GM23338 (cell line): ENCODE measurements around the gene RNF207. TPM values are rescaled to one million over a fixed set of nuclear protein-coding genes. Genes with fewer than 3 reads are reported as not detected.

ENCODE experiments used
- ATAC-seq: fragments of 200-7000 bp; cut with Tn5 transposase; 3 replicates; pipeline ENCODE4 v1.9.1; 2020
- DNase-seq: peaks from one replicate; pipeline ENCODE4 v3.0.0-alpha.2; 2015; ENCODE audit warnings: low spot score
- H2AFZ ChIP-seq: fragments of 200-600 bp; sonication (generic); 2 replicates; pipeline ENCODE4 v1.8.0; 2016; ENCODE audit warnings: antibody characterized with exemption, mild to moderate bottlenecking, moderate library complexity
- H3F3A ChIP-seq: fragments of 200-600 bp; sonication (generic); replicated peaks from 2 replicates; pipeline ENCODE4 v1.8.0; 2017; ENCODE audit warnings: antibody characterized with exemption, mixed run types, low read depth
- H3K27ac ChIP-seq: fragments of 200-600 bp; sonication (generic); 2 replicates; pipeline ENCODE4 v1.6.1; 2016; ENCODE audit warnings: low read depth
- H3K27me3 ChIP-seq: fragments of 200-600 bp; sonication (generic); 2 replicates; pipeline ENCODE4 v1.8.0; 2016; ENCODE audit warnings: mild to moderate bottlenecking, mixed run types, moderate library complexity; ENCODE audit not compliant: insufficient read depth
- H3K36me3 ChIP-seq: fragments of 200-600 bp; sonication (generic); 2 replicates; pipeline ENCODE4 v1.8.0; 2016; ENCODE audit warnings: mild to moderate bottlenecking; ENCODE audit not compliant: insufficient read depth
- H3K4me1 ChIP-seq: fragments of 200-600 bp; sonication (generic); 2 replicates; pipeline ENCODE4 v1.8.0; 2016; ENCODE audit warnings: mild to moderate bottlenecking, moderate library complexity; ENCODE audit not compliant: insufficient read depth
- H3K4me2 ChIP-seq: fragments of 200-600 bp; sonication (generic); 2 replicates; pipeline ENCODE4 v1.7.1; 2017; ENCODE audit warnings: mixed run types
- H3K4me3 ChIP-seq: fragments of 200-600 bp; sonication (generic); 2 replicates; pipeline ENCODE4 v1.6.1; 2016; ENCODE audit warnings: mixed run types
- H3K79me2 ChIP-seq: fragments of 200-600 bp; sonication (generic); replicated peaks from 2 replicates; pipeline ENCODE4 v1.8.0; 2017; ENCODE audit warnings: mild to moderate bottlenecking; ENCODE audit not compliant: insufficient read depth
- H3K9me2 ChIP-seq: fragments of 200-600 bp; sonication (generic); 2 replicates; pipeline ENCODE4 v1.8.0; 2017; ENCODE audit not compliant: insufficient read depth
- H4K20me1 ChIP-seq: fragments of 200-600 bp; sonication (generic); replicated peaks from 2 replicates; pipeline ENCODE4 v1.8.0; 2017; ENCODE audit warnings: mild to moderate bottlenecking; ENCODE audit not compliant: insufficient read depth
- H3K27ac Mint-ChIP-seq: 2 replicates; pipeline ENCODE4 v1.8.0; 2020; ENCODE audit warnings: inconsistent platforms, mild to moderate bottlenecking, moderate library complexity, mixed read lengths
- H3K27me3 Mint-ChIP-seq: 3 replicates; pipeline ENCODE4 v1.8.0; 2022; ENCODE audit warnings: low read depth, mild to moderate bottlenecking, moderate library complexity, mixed read lengths, inconsistent platforms; ENCODE audit not compliant: insufficient read depth, poor library complexity
- H3K36me3 Mint-ChIP-seq: 3 replicates; pipeline ENCODE4 v1.8.0; 2021; ENCODE audit warnings: low read depth, mild to moderate bottlenecking, inconsistent platforms, moderate library complexity, mixed read lengths
- H3K4me1 Mint-ChIP-seq: 3 replicates; pipeline ENCODE4 v1.8.0; 2020; ENCODE audit warnings: mild to moderate bottlenecking, inconsistent platforms, mixed read lengths
- H3K4me3 Mint-ChIP-seq: 3 replicates; pipeline ENCODE4 v1.8.0; 2021; ENCODE audit warnings: moderate library complexity, mild to moderate bottlenecking, inconsistent platforms, mixed read lengths
- H3K9me3 Mint-ChIP-seq: 3 replicates; pipeline ENCODE4 v1.8.0; 2020; ENCODE audit warnings: moderate library complexity, mild to moderate bottlenecking, inconsistent platforms, mixed read lengths
- CTCF ChIP-seq, 2 experiments: fragments of 200-600 bp in 1 of 2; sonication (generic) in 1 of 2; conservative IDR thresholded peaks; 2 replicates each; pipeline versions ENCODE4 v1.5.1 to v1.6.1; 2016 to 2017; ENCODE audit warnings: antibody characterized with exemption in 2 of 2, low read depth in 2 of 2, mild to moderate bottlenecking in 2 of 2, moderate library complexity in 1 of 2
- EZH2 ChIP-seq: fragments of 200-600 bp; sonication (generic); IDR thresholded peaks from one replicate; pipeline ENCODE4 v1.8.0; 2017; ENCODE audit warnings: antibody characterized with exemption, mild to moderate bottlenecking, low read depth; ENCODE audit not compliant: unreplicated experiment
- JUNB ChIP-seq: IDR thresholded peaks from one replicate; pipeline ENCODE4 v1.6.1; 2016; ENCODE audit warnings: antibody characterized with exemption; ENCODE audit not compliant: unreplicated experiment
- NANOG ChIP-seq: IDR thresholded peaks from 2 replicates; pipeline ENCODE4 v1.6.1; 2016; ENCODE audit warnings: antibody characterized with exemption, borderline replicate concordance
- POLR2AphosphoS5 ChIP-seq: IDR thresholded peaks from 2 replicates; pipeline ENCODE4 v1.6.1; 2016; ENCODE audit warnings: antibody characterized with exemption, low read depth
- REST ChIP-seq: IDR thresholded peaks from one replicate; pipeline ENCODE4 v1.6.1; 2018; ENCODE audit warnings: antibody characterized with exemption; ENCODE audit not compliant: unreplicated experiment
- STAT1 ChIP-seq: IDR thresholded peaks from one replicate; pipeline ENCODE4 v1.6.1; 2016; ENCODE audit warnings: antibody characterized with exemption; ENCODE audit not compliant: unreplicated experiment
- ZNF114 ChIP-seq: fragments of 250-450 bp; sonication (Bioruptor Pico); IDR thresholded peaks from 2 replicates; pipeline ENCODE4 v1.5.0; 2020; ENCODE audit warnings: mild to moderate bottlenecking, moderate library complexity
- ZNF462 ChIP-seq: fragments of 250-450 bp; sonication (Bioruptor Pico); IDR thresholded peaks from 2 replicates; pipeline ENCODE4 v1.5.0; 2020; ENCODE audit warnings: mild to moderate bottlenecking, moderate library complexity
- polyA plus RNA-seq: library from polyadenylated mRNA; unstranded; fragments of >200 nt; fragmentation: Nextera tagmentation; extraction: Ambion mirVana; gene quantifications from 2 replicates; pipeline ENCODE4 v1.2.1, GENCODE V29; 2016
- total RNA-seq: library from RNA; depleted of rRNA; stranded (reverse); fragments of >200 nt; shearing (Covaris generic); gene quantifications from 2 replicates; pipeline ENCODE4 v1.2.3, GENCODE V29; 2014

RNF207 gene
- total and polyA plus RNA-seq, 2 experiments from 2014 or later = 1.7 to 2.9 TPM

GRCh38 chr1:6211731-6212130, 5.8 kb downstream of the RNF207 start (continued):
- no peak for TF ChIP-seq ZNF462 (CRISPR knock-in tag)
- no peak for TF ChIP-seq CTCF (conservative IDR thresholded peaks at IDR 0.05; ENCODE audit: low read depth in 2 of 2)
- TF ChIP-seq STAT1 = no peak
- no peak for TF ChIP-seq EZH2
- no peak for TF ChIP-seq POLR2AphosphoS5
- TF ChIP-seq JUNB = no peak

- H3K4me1 ChIP-seq = peaks cover 22% of the 10 kb centered on the region
- Mint-ChIP-seq H3K27me3 (peaks cover 21% of the 10 kb centered on the region), H3K36me3 (no peaks in the 10 kb centered on the region), H3K9me3 (no peaks in the 10 kb centered on the region; the same call in 1 of the 3 replicates), H3K4me1 (peaks cover 16% of the 10 kb centered on the region), H3K4me3 (no peak overlapping the region; the same call in 2 of the 3 replicates), H3K27ac (no peak overlapping the region)
- no peaks in the 10 kb centered on the region for H3K79me2 ChIP-seq
- H2AFZ ChIP-seq = no peak overlapping the region
- DNase-seq (no peak), ATAC-seq (no peak)
- no peaks in the 10 kb centered on the region for H4K20me1 ChIP-seq
- no peak overlapping the region for H3K4me3 ChIP-seq
- H3K27me3 ChIP-seq = peaks cover 27% of the 10 kb centered on the region
- H3F3A ChIP-seq = 0 out of 2 replicates have a peak, but pooled peaks cover 5% of the 10 kb centered on the region
- no peaks in the 10 kb centered on the region for H3K36me3 ChIP-seq
- H3K9me2 ChIP-seq = no peaks in the 10 kb centered on the region
- no peak overlapping the region for H3K27ac ChIP-seq
- no peak overlapping the region for H3K4me2 ChIP-seq
- TF ChIP-seq ZNF114 (CRISPR knock-in tag) = no peak
- TF ChIP-seq REST = no peak
- no peak for TF ChIP-seq CTCF (conservative IDR thresholded peaks at IDR 0.05; ENCODE audit: low read depth in 2 of 2)
- TF ChIP-seq NANOG = no peak
- no peak for TF ChIP-seq EZH2
Measured at GRCh38 chr1:6212193-6212959, 6.5 kb downstream of the RNF207 start.
